H9 (cell line): ENCODE results near the gene TMEM117. TPM values are rescaled to one million over a fixed set of nuclear protein-coding genes. Genes with fewer than 3 reads are reported as not detected.

Experiments
- DNase-seq: peaks from one replicate; pipeline ENCODE4 v3.0.0-alpha.2; 2017
- H2AFZ ChIP-seq: one replicate; pipeline ENCODE4 v1.6.1; 2013; ENCODE audit warnings: mild to moderate bottlenecking, low read length, control low read depth, moderate library complexity
- H2AK5ac ChIP-seq: 2 replicates; pipeline ENCODE4 v1.6.1; 2013; ENCODE audit warnings: low read length, control low read depth, mixed read lengths; ENCODE audit not compliant: insufficient read length
- H2BK120ac ChIP-seq: one replicate; pipeline ENCODE4 v1.6.1; 2013; ENCODE audit warnings: low read depth, mild to moderate bottlenecking, low read length, control low read depth, inconsistent platforms; ENCODE audit not compliant: poor library complexity, severe bottlenecking
- H2BK12ac ChIP-seq: 2 replicates; pipeline ENCODE4 v1.6.1; 2013; ENCODE audit warnings: low read length, control low read depth, mixed read lengths, low read depth; ENCODE audit not compliant: insufficient read length
- H2BK15ac ChIP-seq: 2 replicates; pipeline ENCODE4 v1.6.1; 2013; ENCODE audit warnings: low read depth, low read length, control low read depth
- H2BK20ac ChIP-seq: one replicate; pipeline ENCODE4 v1.6.1; 2013; ENCODE audit warnings: low read depth, mild to moderate bottlenecking, low read length, control low read depth, inconsistent platforms; ENCODE audit not compliant: poor library complexity, severe bottlenecking
- H2BK5ac ChIP-seq: 2 replicates; pipeline ENCODE4 v1.6.1; 2013; ENCODE audit warnings: low read length, control low read depth, mixed read lengths; ENCODE audit not compliant: insufficient read length
- H3K14ac ChIP-seq: 2 replicates; pipeline ENCODE4 v1.6.1; 2013; ENCODE audit warnings: low read length, control low read depth; ENCODE audit not compliant: insufficient read depth
- H3K18ac ChIP-seq: 2 replicates; pipeline ENCODE4 v1.6.1; 2013; ENCODE audit warnings: low read depth, mild to moderate bottlenecking, mixed read lengths, low read length, control low read depth; ENCODE audit not compliant: insufficient read length
- H3K23ac ChIP-seq: 2 replicates; pipeline ENCODE4 v1.6.1; 2013; ENCODE audit warnings: low read length, control low read depth, mixed read lengths, low read depth; ENCODE audit not compliant: insufficient read length
- H3K23me2 ChIP-seq: 2 replicates; pipeline ENCODE4 v1.6.1; 2013; ENCODE audit warnings: low read depth, mild to moderate bottlenecking, mixed read lengths, low read length, control low read depth; ENCODE audit not compliant: insufficient read length, poor library complexity, severe bottlenecking
- H3K27ac ChIP-seq: 2 replicates; pipeline ENCODE4 v1.5.1; 2013; ENCODE audit warnings: low read length, control low read depth, mixed read lengths, low read depth; ENCODE audit not compliant: insufficient read length
- H3K27me3 ChIP-seq: 2 replicates; pipeline ENCODE4 v1.6.1; 2013; ENCODE audit warnings: low read length, control low read depth, inconsistent platforms; ENCODE audit not compliant: insufficient read depth
- H3K4ac ChIP-seq: 2 replicates; pipeline ENCODE4 v1.6.1; 2013; ENCODE audit warnings: low read depth, mild to moderate bottlenecking, control low read depth, inconsistent platforms, low read length, moderate library complexity
- H3K4me1 ChIP-seq: 2 replicates; pipeline ENCODE4 v1.6.1; 2013; ENCODE audit warnings: low read length, control low read depth, inconsistent platforms; ENCODE audit not compliant: insufficient read depth
- H3K4me2 ChIP-seq: 2 replicates; pipeline ENCODE4 v1.6.1; 2013; ENCODE audit warnings: low read length, control low read depth, mixed read lengths; ENCODE audit not compliant: insufficient read length, insufficient read depth
- H3K56ac ChIP-seq: 2 replicates; pipeline ENCODE4 v1.6.1; 2013; ENCODE audit warnings: low read depth, mild to moderate bottlenecking, mixed read lengths, low read length, control low read depth; ENCODE audit not compliant: insufficient read length
- H3K79me1 ChIP-seq: 2 replicates; pipeline ENCODE4 v1.6.1; 2013; ENCODE audit warnings: low read depth, mild to moderate bottlenecking, moderate library complexity, low read length, control low read depth, inconsistent platforms; ENCODE audit not compliant: insufficient read depth, poor library complexity, severe bottlenecking
- H3K79me2 ChIP-seq: 2 replicates; pipeline ENCODE4 v1.6.1; 2013; ENCODE audit warnings: low read length, control low read depth, inconsistent platforms; ENCODE audit not compliant: insufficient read depth
- H3K9ac ChIP-seq: 2 replicates; pipeline ENCODE4 v1.6.1; 2013; ENCODE audit warnings: low read length, control low read depth, mixed read lengths; ENCODE audit not compliant: insufficient read length; ENCODE audit errors: extremely low read depth
- H3K9me3 ChIP-seq: one replicate; pipeline ENCODE4 v1.6.1; 2013; ENCODE audit warnings: low read depth, low read length, inconsistent platforms; ENCODE audit not compliant: control insufficient read depth
- H3T11ph ChIP-seq: one replicate; pipeline ENCODE4 v1.6.1; 2013; ENCODE audit warnings: mild to moderate bottlenecking, low read length, control low read depth, inconsistent platforms
- H4K20me1 ChIP-seq: one replicate; pipeline ENCODE4 v1.6.1; 2013; ENCODE audit not compliant: control insufficient read depth, insufficient read length, insufficient read depth
- H4K5ac ChIP-seq: 2 replicates; pipeline ENCODE4 v1.6.1; 2013; ENCODE audit warnings: low read depth, mild to moderate bottlenecking, mixed read lengths, low read length, control low read depth; ENCODE audit not compliant: insufficient read length
- H4K8ac ChIP-seq: replicated peaks from 2 replicates; pipeline ENCODE4 v1.6.1; 2013; ENCODE audit warnings: low read length, control low read depth, mixed read lengths, low read depth; ENCODE audit not compliant: insufficient read length
- H4K91ac ChIP-seq: 2 replicates; pipeline ENCODE4 v1.6.1; 2013; ENCODE audit warnings: low read depth, mild to moderate bottlenecking, moderate library complexity, mixed read lengths, low read length, control low read depth; ENCODE audit not compliant: insufficient read length
- H3K27ac Mint-ChIP-seq, 3 experiments: 2 replicates in 2 of 3; 3 replicates in 1 of 3; pipeline ENCODE4 v1.8.0; 2020 to 2021; ENCODE audit warnings: mixed read lengths in 3 of 3, mild to moderate bottlenecking in 1 of 3, moderate library complexity in 1 of 3
- H3K27me3 Mint-ChIP-seq: 2 replicates; pipeline ENCODE4 v1.8.0; 2021; ENCODE audit warnings: low read depth, mild to moderate bottlenecking, moderate library complexity, mixed read lengths
- H3K36me3 Mint-ChIP-seq, 3 experiments: 2 replicates in 2 of 3; 3 replicates in 1 of 3; pipeline ENCODE4 v1.8.0; 2020 to 2021; ENCODE audit warnings: low read depth in 3 of 3, mixed read lengths in 3 of 3; ENCODE audit not compliant: insufficient read depth in 1 of 3
- H3K4me1 Mint-ChIP-seq, 2 experiments: 2 replicates each; pipeline ENCODE4 v1.8.0; 2020; ENCODE audit warnings: mixed read lengths in 2 of 2
- H3K4me3 Mint-ChIP-seq, 2 experiments: 2 replicates in 1 of 2; 3 replicates in 1 of 2; pipeline ENCODE4 v1.8.0; 2020 to 2021; ENCODE audit warnings: mild to moderate bottlenecking in 2 of 2, mixed read lengths in 2 of 2, moderate library complexity in 1 of 2
- H3K9me3 Mint-ChIP-seq, 2 experiments: 2 replicates in 1 of 2; 3 replicates in 1 of 2; pipeline ENCODE4 v1.8.0; 2020; ENCODE audit warnings: mild to moderate bottlenecking in 2 of 2, mixed read lengths in 2 of 2, moderate library complexity in 1 of 2
- WGBS: extraction: QIAGEN DNeasy Blood & Tissue Kit; methylation state at CpG from one replicate; pipeline ENCODE4 v1.1.7; 2013; ENCODE audit warnings: missing lambda C conversion rate, low lambda C conversion rate, mixed read lengths; ENCODE audit not compliant: insufficient read length; ENCODE audit errors: extremely low coverage; 5-methylcytosine and 5-hydroxymethylcytosine counted together
- total RNA-seq: library from RNA; stranded (reverse); gene quantifications from 2 replicates; pipeline ENCODE4 v1.2.1, GENCODE V29; 2021
- TF ChIP-seq, protein P1 (sequence below): fragments of 200-600 bp; sonication (generic); conservative IDR thresholded peaks from 3 replicates; pipeline ENCODE4 v1.8.0; 2021; ENCODE audit warnings: antibody characterized with exemption, mild to moderate bottlenecking

TMEM117 gene
- total RNA-seq, 1 experiment from 2014 or later, result 1.7 TPM

GRCh38 chr12:44259890-44260289, 424.0 kb downstream of the TMEM117 start:
- H3K79me2 ChIP-seq, result no peaks in the 10 kb centered on the region
- no peaks in the 10 kb centered on the region for H4K20me1 ChIP-seq
- no peak for DNase-seq
- no peak overlapping the region for H3K4ac ChIP-seq
- no peak overlapping the region for H2BK20ac ChIP-seq
- H2BK120ac ChIP-seq, result no peak overlapping the region
- H2BK5ac ChIP-seq, result no peak overlapping the region
- no peak overlapping the region for H2BK12ac ChIP-seq
- H3K4me1 ChIP-seq, result no peaks in the 10 kb centered on the region
- H3K27ac Mint-ChIP-seq, result no peak overlapping the region
- no peak overlapping the region for H4K91ac ChIP-seq
- no peak overlapping the region for H4K5ac ChIP-seq
- H3T11ph ChIP-seq, result no peak overlapping the region
- no CpG with 5 or more reads among the region's 6 CpGs for WGBS
- no peak overlapping the region for H2AK5ac ChIP-seq
- H3K4me3 Mint-ChIP-seq, result no peak overlapping the region
- no peaks in the 10 kb centered on the region for H3K9me3 ChIP-seq
- no peak overlapping the region for H4K8ac ChIP-seq
- no peaks in the 10 kb centered on the region; a peak in 1 of 7 replicates for H3K36me3 Mint-ChIP-seq
- no peak overlapping the region for H3K14ac ChIP-seq
- H2BK15ac ChIP-seq, result no peak overlapping the region
- H3K9ac ChIP-seq, result no peak overlapping the region
- no peak overlapping the region for H2AFZ ChIP-seq
- peaks cover 0 to 2% of the 10 kb centered on the region in 2 experiments; a peak in 1 of 5 replicates for H3K9me3 Mint-ChIP-seq
- H3K27ac ChIP-seq, result no peak overlapping the region
- H3K23ac ChIP-seq, result no peak overlapping the region
- no peak overlapping the region for H3K18ac ChIP-seq
- H3K23me2 ChIP-seq, result no peaks in the 10 kb centered on the region
- H3K79me1 ChIP-seq, result no peaks in the 10 kb centered on the region
- H3K27me3 Mint-ChIP-seq, result no peaks in the 10 kb centered on the region
- peaks cover 8 to 13% of the 10 kb centered on the region in 2 experiments for H3K4me1 Mint-ChIP-seq
- no peak overlapping the region for H3K56ac ChIP-seq
- no peak overlapping the region for H3K4me2 ChIP-seq
- TF ChIP-seq, protein P1, sequence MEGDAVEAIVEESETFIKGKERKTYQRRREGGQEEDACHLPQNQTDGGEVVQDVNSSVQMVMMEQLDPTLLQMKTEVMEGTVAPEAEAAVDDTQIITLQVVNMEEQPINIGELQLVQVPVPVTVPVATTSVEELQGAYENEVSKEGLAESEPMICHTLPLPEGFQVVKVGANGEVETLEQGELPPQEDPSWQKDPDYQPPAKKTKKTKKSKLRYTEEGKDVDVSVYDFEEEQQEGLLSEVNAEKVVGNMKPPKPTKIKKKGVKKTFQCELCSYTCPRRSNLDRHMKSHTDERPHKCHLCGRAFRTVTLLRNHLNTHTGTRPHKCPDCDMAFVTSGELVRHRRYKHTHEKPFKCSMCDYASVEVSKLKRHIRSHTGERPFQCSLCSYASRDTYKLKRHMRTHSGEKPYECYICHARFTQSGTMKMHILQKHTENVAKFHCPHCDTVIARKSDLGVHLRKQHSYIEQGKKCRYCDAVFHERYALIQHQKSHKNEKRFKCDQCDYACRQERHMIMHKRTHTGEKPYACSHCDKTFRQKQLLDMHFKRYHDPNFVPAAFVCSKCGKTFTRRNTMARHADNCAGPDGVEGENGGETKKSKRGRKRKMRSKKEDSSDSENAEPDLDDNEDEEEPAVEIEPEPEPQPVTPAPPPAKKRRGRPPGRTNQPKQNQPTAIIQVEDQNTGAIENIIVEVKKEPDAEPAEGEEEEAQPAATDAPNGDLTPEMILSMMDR, result no peak
- no peaks in the 10 kb centered on the region for H3K27me3 ChIP-seq
